ENCODE data around the gene FAT4.

The FAT4 gene, protein sequence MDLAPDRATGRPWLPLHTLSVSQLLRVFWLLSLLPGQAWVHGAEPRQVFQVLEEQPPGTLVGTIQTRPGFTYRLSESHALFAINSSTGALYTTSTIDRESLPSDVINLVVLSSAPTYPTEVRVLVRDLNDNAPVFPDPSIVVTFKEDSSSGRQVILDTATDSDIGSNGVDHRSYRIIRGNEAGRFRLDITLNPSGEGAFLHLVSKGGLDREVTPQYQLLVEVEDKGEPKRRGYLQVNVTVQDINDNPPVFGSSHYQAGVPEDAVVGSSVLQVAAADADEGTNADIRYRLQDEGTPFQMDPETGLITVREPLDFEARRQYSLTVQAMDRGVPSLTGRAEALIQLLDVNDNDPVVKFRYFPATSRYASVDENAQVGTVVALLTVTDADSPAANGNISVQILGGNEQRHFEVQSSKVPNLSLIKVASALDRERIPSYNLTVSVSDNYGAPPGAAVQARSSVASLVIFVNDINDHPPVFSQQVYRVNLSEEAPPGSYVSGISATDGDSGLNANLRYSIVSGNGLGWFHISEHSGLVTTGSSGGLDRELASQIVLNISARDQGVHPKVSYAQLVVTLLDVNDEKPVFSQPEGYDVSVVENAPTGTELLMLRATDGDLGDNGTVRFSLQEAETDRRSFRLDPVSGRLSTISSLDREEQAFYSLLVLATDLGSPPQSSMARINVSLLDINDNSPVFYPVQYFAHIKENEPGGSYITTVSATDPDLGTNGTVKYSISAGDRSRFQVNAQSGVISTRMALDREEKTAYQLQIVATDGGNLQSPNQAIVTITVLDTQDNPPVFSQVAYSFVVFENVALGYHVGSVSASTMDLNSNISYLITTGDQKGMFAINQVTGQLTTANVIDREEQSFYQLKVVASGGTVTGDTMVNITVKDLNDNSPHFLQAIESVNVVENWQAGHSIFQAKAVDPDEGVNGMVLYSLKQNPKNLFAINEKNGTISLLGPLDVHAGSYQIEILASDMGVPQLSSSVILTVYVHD (N-terminal part only)

DNA sequence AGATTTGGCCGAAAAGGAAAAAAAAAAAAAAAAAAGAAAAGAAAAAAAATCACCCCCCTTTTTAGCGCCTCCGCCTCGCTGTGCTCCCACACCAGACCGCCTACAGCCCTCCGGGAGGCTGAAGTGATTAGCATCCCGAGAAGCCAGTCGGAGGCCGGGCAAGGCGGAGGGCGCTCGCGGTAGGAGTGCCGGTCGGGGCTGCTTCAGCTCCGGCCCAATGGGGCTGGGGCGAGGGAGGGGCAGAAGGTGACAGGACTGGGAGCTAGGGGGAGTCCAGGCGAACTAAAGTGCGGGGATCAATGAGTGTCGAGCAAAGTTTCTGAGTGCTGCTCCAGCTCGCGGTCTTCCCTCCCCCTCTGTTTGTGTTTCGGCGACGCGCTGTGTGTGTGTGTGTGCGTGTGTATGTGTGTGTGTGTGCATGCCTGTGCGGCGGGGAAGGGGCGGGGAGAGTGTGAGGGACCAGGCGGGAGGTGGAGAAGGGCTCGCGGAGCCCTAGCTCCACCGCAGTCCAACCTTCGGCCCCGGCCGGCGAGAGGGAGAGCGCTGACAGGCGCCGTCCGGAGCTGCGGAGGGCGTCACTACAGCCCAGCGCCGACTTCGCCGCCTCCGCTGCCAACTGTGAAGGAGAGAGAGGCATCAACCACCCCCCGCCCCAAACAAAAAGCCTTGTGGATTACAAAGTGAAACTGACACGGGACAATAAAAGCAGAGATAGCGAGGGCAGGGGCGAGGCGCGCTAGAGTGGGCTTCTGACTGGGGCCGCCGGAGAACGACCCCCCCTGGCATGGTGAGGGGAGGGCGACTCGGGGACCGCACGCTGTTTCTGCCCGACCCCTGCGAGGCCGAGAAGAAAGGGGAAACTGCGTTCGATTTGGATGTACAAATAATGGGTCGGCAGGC, at the start of gene FAT4:
TSS of gene FAT4 (plus strand) at position 280 of the 900 bp plus-strand sequence. CDS start 1,457 bp downstream, outside the sequence.
- DNase-seq, result peak; percentile 96

DNA sequence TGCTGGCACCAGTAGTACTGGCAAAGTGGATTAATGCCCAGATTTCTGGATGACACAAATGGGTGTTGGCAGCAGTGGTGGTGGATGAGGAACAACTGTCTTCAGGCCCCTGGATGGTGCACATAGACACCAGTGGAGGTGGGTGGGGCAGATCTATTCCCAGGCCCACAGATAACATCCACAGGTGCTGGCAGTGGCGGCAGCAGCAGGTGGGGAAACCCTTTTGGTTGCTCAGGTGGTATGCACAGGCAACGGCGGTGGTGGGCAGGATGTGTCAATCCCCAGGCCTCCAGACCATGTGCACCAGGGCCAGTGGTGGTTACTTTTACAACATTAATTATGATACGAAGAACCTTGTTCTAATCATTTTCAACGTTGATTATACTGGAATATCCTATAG, 48.9 kb upstream of the FAT4 start:
- no peak for DNase-seq

DNA sequence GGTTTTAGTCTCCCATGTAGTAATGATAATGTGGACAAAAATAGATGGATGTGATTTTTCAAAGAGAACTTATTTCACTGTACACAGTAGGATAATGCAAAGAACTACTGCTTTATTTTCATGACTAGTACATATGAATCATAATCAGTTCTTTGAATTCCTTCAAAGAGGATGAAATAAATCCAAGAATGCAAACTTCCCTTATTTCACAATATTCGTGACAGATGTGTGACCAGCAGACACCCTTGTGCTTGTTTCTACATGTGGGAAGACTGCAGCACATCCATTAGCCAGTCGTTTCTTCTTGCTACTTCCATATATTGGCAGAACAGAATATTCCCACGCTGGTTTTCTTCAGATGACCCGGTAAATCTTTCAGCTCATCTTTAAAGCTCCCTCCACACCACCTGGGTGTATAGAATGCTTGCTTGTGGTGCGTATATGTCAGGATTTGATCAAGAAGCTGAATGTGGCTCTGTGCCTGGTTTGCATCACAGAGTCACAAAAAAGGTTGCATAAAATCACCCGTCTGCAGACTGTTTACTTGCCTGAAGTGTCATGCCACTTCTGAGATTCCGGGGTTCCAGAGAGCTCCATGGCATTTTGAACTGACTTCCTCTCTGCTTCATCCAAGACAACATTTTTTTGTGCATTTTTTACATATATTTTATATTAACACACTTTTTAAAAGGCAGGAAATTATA, 47.7 kb upstream of the FAT4 start:
- peak; percentile 85 for DNase-seq

DNA sequence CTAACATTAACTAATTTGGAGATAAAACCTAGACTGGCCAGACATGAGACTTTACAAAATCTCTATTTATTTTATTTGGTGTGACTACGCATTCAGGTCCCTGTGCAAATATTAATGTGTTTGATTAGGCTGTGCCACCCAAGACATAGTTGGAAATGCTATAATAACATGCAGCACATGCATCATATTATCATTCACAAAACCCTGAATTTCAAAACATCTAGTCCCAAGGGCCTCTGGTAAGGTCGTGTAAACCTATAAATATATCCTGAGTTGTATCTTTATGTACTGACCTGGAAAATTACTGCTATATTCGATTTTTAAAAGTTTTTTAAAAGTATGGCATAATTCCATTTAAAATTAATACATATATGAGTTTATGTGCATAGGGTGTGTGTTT, 47.1 kb upstream of the FAT4 start:
- DNase-seq, result no peak

DNA sequence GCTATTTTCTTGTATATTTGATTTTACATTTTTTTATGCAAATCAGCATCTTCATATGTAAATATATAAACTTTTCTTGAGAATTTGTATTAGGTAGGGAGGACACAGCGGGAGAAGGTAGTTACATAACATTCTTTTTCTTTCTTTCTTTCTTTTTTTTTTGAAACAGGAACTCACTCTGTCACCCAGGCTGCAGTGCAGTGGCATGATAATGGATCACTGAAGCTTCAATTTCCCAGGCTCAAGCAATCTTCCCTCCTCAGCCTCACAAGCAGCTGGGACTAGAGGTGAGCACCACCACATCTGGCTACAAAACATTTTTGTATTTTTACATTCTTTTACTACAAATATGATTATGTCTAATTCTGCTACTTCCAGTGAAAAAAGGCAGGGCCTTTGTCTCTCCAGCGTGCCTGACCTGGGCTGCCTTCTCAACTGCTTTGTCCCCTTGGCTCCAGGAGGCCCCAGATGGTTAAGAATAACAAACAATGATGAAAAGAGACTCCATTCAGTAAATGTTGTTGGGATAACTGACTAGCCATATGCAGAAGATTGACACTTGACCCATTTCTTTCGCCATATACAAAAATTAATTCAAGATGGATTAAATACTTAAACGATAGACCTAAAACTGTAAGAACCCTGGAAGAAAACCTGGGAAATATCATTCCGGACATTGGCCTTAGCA, 46.5 kb upstream of the FAT4 start:
- peak; percentile 9 for DNase-seq

DNA sequence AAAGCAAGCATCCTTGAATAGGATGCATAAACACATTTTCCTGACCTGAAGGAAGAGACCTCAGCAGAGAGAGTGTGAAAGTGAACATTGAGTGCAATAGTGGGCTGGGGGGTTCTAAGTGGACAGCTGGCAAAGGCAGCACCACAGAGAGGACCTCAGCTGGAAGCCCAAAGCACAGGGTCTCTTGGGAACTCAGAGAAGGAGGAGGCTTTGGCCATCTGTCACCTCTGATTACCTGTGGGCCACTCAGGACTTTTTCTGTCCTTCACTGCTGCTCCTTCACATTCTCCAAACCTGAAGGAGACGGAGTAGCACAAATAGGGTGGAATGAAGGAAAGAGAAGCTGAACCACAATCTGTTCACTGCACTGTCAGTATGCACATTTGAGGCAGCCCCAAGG, 37.9 kb upstream of the FAT4 start:
- DNase-seq, result no peak

DNA sequence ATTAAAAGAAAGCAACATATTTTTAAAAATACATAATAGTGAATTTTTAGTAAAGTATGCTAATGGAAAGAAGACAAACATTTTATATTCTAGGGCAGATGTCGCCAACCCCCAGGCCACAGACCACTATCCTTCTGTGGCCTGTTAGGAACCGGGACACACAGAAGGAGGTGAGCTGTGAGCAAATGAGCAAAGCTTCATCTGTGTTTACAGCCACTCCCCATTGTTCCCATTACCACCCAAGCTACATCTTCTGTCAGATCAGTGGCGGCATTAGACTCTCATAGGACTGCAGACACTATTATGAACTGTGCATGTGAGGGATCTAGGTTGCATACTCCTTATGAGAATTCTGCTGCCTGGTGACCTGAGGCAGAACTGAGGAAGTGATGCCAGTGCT, 37.0 kb upstream of the FAT4 start:
- no peak for DNase-seq

DNA sequence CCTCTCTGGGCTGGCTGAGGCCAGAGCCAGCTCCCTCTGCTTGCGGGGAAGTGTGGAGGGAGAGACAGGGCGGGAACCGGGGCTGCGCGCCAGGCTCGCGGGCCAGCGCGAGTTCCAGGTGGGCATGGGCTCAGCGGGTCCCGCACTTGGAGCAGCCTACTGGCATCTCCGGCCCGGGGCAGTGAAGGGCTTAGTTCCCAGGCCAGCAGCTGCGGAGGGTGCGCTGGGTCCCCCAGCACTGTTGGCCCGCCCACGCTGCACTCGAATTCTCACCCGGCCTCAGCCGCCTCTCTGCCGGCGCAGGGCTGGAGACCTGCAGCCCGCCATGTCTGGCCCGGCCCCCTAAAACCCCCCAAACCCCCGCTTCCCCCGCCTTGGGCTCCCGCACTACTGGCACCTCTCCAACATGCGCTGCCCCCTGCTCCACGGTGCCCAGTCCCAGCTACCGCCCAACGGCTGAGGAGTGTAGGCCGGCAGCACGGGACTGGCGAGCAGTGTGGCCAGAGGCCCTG, 33.8 kb upstream of the FAT4 start:
- no peak for DNase-seq

DNA sequence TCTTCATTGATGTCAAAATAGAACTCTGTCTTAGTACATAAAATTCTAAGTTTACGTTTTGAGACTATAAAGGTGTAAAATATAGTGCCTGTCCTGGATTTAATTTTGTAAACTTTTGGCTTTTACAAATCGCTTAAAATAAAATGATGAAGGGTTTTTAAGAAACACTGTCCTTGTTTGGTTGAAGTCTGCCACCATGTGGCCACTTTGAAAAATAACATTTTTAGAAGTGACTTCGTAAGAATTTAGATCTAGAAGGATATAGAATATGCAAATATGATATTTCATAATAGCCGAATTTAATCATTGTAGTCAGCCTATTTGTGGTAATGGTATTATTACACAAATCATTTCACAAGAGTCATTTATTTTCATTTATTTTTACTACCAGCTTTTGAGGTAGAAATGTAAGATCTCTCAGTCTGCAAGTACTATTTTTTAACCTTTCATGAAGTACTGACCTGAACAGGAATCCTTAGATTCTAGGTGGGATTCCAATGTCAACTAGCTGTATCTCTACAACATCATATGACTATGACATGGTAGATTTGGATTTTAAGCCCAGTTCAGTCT, 31.0 kb upstream of the FAT4 start:
- peak; percentile 42 for DNase-seq

DNA sequence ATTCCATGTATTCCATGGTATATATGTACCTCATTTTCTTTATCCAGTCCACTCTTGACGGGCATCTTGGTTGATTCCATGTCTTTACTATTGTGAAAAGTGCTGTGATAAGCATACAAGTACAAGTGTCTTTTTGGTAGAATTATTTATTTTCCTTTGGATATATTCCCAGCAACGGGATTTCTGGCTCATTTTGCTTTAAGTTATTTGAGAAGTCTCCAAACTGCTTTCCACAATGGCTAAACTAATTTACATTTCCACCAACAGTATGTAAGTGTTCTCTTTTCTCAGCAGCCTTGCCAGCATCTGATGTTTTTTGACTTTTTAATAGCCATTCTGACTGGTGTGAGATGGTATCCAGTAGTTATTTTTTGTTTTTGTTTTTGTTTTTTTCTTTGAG, 17.6 kb upstream of the FAT4 start:
- DNase-seq, result no peak

DNA sequence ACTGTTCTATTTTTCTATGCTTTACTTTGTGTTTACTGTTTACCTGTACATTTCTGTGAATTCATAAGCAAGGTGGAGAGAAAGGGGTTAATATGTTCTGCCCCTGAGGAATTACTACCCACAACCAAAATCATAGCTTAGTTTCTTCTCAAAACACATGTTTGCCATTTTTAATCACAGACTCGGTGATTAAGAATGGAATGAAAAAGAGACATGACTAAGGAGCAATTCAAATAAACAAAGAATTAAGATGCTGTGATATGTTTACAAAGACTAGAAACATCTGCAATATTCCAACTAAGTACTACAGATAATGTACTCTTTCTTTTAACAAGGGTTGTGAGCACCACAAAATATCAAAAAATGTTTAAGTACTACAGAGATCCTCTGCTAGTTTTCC, 11.7 kb upstream of the FAT4 start:
- DNase-seq, result peak; percentile 26

DNA sequence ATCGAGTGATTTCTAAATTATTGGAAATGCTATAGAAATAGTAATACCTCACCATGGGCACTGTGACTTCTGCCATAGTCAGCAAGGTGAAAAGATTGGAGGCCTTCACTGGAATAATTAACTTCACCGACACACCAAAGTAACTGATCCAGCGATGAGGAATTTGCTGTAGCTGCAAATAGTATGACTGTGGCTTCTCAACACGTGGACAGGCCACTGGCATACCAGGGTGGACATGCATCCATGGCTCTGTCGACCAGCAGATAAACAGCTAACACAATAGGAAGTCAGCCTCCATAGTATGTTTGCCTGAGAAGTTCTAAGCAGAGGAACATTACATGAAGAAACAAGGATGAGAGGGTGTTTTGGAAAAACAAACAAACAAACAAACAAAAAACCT, 10.9 kb upstream of the FAT4 start:
- no peak for DNase-seq

DNA sequence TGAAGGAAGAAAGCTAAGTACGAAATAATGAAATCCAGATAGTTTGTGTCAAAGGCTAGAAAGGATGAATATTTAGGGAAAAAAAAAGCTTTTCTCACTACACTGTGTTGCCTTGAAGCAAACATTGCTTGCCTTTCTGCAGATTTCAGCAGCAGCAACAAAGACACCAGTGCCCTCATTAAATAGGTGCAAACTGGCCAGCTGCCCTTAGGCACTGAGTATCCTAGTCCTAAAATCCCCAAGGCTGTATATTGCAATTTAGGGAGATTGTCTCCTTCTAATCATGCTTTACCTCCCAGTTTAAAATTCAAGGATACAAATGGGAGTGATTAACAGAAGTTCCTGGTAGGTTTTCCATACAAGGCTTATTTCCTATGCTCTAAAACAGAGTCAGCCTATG, 8.6 kb upstream of the FAT4 start:
- DNase-seq, result no peak

DNA sequence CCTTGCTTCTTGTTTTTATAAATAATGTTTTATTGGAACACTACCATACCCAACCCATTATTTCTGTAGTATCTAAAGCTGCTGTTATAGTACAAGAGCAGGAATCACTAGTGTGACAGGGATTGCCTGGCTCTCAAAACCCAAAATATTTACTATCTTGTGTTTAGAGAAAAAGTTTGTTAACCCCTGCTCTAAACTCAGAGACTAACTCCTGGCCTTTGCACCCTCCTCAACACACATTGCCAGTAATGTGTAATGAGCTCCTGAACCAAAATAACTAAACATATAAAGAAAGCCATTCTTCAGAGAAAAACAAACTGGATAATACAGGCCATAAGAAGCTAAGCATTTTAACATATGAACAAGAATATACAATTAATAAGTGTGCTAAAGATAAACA, 8.2 kb upstream of the FAT4 start:
- DNase-seq, result no peak

DNA sequence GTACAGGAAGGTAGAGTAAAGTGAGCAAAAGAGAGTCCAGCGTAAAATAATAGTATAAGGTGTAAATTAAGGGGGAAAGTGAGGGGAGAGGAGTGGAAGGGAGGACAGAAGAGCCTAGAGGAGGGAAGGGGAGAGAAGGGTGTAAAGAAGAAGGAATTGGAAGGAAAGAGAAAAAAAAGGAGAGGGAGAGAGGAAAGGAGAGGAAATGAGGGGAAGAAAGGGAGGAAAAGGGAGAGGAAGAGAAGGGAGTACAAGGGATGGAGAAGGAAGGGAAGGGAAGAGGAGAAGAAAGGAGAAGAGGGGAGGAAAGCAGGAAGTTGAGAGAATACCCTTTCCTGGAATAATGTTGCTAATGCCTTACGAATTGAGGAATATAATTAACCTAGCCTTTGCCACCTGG, 3.3 kb upstream of the FAT4 start:
- no peak for DNase-seq

DNA sequence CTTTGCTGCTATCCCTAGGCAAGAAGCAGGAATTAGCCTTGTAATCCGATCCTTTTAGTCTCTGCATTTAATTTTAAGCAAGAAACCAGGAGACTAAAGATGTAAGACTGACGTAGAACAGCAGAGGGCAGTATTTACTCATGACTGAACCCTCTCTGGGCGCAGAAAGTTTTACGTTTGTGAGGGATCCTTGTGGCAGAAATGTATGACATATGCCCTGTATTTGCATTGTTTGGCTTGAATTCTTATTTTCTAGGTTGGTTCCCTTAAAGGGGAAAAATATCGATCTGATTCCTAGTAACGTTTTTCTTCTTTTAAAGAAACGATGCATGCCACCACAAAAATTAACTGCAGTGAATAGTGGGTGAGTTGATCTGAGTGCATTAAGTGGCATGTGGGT, 1.3 kb upstream of the FAT4 start:
- peak; percentile 82 for DNase-seq

DNA sequence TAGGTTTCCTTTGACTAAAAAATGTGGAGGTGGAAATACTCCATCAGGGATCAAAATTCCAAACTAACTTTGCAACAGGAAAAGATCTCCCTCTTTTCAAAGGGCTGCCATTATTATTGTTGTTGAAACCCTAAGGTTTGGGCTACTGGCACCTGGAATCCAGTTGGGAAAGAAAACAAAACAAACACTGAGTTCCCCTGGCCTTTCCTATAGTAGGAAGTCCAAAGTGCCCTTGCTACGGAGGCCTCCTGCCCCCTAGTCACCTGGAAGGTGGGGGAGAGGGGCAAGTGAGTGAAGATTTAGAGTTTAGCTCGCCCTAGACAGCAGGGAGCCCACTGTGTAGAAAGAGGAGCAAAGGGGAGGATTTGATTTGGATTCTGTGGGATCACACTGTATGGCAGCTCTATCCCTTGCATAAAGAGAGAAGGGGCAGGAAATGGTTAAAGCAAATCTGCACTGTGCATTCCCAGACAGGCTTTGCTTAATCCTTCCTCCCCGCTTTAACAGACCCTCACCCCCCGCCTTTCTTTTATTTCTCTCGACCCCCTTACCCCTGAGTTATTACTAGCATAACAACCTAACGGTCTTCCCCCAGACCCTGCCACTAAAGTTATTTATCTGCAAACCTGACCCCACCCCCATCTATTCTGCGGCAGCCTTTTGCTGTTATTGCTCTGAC, 627 bp upstream of the FAT4 start:
- peak; percentile 9 for DNase-seq

DNA sequence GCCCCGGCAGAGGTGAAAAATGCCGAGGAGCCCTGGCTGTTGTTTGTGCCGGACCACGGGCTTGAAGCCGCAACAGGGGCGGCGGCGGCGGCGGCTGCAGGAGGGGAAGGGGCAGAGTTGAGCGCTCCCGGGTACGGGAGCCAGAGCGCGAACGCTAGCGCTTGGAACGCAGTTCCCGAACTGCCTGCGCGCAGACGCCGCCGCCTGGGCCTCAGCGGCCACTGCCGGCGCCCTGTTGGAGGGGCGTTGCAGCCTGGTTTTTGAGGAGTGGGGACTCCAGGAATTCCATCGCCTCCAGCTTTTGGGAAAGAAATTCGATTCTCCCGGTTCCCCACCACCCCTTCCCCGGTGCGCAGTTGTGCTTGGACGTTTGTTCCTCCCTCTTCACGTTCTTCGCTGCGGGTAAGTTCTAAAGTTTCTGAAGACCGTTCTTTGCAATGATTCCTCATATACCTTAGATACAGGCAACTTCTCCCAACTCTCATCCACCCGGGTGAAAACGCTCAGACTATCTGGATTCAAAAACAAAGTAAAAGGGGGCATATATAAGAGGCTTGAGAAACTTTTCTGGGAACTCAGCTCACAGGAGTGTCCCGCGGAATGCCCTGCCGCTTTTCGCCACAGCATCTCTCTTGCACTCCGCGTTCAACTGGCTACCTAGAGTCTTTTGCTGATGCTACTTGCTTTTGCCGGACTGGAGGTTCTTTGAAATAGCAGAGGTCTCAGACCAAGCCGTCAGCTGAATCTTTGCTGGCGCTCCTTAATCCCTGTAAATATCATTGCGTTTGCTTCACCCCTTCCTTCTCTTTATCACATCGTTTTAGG, 1.0 kb downstream of the FAT4 start:
- peak; percentile 53 for DNase-seq

DNA sequence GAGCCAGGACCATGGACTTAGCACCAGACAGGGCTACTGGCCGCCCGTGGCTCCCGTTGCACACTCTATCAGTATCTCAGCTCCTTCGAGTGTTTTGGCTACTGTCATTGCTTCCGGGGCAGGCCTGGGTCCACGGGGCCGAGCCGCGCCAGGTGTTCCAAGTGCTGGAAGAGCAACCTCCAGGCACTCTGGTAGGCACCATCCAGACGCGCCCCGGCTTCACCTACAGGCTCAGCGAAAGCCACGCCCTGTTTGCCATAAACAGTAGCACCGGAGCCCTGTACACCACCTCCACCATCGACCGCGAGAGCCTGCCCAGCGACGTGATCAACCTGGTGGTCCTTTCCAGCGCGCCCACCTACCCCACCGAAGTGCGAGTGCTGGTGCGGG, 1.6 kb downstream of the FAT4 start:
- DNase-seq, result no peak

Data from EL (cell line).